H9 (cell line): ENCODE results near the gene CCDC91. TPM values are rescaled to one million over a fixed set of nuclear protein-coding genes. Genes with fewer than 3 reads are reported as not detected.

Source experiments
- DNase-seq: peaks from one replicate; pipeline ENCODE4 v3.0.0-alpha.2; 2017
- H2AFZ ChIP-seq: one replicate; pipeline ENCODE4 v1.6.1; 2013; ENCODE audit warnings: mild to moderate bottlenecking, low read length, control low read depth, moderate library complexity
- H2AK5ac ChIP-seq: 2 replicates; pipeline ENCODE4 v1.6.1; 2013; ENCODE audit warnings: low read length, control low read depth, mixed read lengths; ENCODE audit not compliant: insufficient read length
- H2BK120ac ChIP-seq: one replicate; pipeline ENCODE4 v1.6.1; 2013; ENCODE audit warnings: low read depth, mild to moderate bottlenecking, low read length, control low read depth, inconsistent platforms; ENCODE audit not compliant: poor library complexity, severe bottlenecking
- H2BK12ac ChIP-seq: 2 replicates; pipeline ENCODE4 v1.6.1; 2013; ENCODE audit warnings: low read length, control low read depth, mixed read lengths, low read depth; ENCODE audit not compliant: insufficient read length
- H2BK15ac ChIP-seq: 2 replicates; pipeline ENCODE4 v1.6.1; 2013; ENCODE audit warnings: low read depth, low read length, control low read depth
- H2BK20ac ChIP-seq: one replicate; pipeline ENCODE4 v1.6.1; 2013; ENCODE audit warnings: low read depth, mild to moderate bottlenecking, low read length, control low read depth, inconsistent platforms; ENCODE audit not compliant: poor library complexity, severe bottlenecking
- H2BK5ac ChIP-seq: 2 replicates; pipeline ENCODE4 v1.6.1; 2013; ENCODE audit warnings: low read length, control low read depth, mixed read lengths; ENCODE audit not compliant: insufficient read length
- H3K14ac ChIP-seq: 2 replicates; pipeline ENCODE4 v1.6.1; 2013; ENCODE audit warnings: low read length, control low read depth; ENCODE audit not compliant: insufficient read depth
- H3K18ac ChIP-seq: 2 replicates; pipeline ENCODE4 v1.6.1; 2013; ENCODE audit warnings: low read depth, mild to moderate bottlenecking, mixed read lengths, low read length, control low read depth; ENCODE audit not compliant: insufficient read length
- H3K23ac ChIP-seq: 2 replicates; pipeline ENCODE4 v1.6.1; 2013; ENCODE audit warnings: low read length, control low read depth, mixed read lengths, low read depth; ENCODE audit not compliant: insufficient read length
- H3K23me2 ChIP-seq: 2 replicates; pipeline ENCODE4 v1.6.1; 2013; ENCODE audit warnings: low read depth, mild to moderate bottlenecking, mixed read lengths, low read length, control low read depth; ENCODE audit not compliant: insufficient read length, poor library complexity, severe bottlenecking
- H3K27ac ChIP-seq: 2 replicates; pipeline ENCODE4 v1.5.1; 2013; ENCODE audit warnings: low read length, control low read depth, mixed read lengths, low read depth; ENCODE audit not compliant: insufficient read length
- H3K27me3 ChIP-seq: 2 replicates; pipeline ENCODE4 v1.6.1; 2013; ENCODE audit warnings: low read length, control low read depth, inconsistent platforms; ENCODE audit not compliant: insufficient read depth
- H3K4ac ChIP-seq: 2 replicates; pipeline ENCODE4 v1.6.1; 2013; ENCODE audit warnings: low read depth, mild to moderate bottlenecking, control low read depth, inconsistent platforms, low read length, moderate library complexity
- H3K4me1 ChIP-seq: 2 replicates; pipeline ENCODE4 v1.6.1; 2013; ENCODE audit warnings: low read length, control low read depth, inconsistent platforms; ENCODE audit not compliant: insufficient read depth
- H3K4me2 ChIP-seq: 2 replicates; pipeline ENCODE4 v1.6.1; 2013; ENCODE audit warnings: low read length, control low read depth, mixed read lengths; ENCODE audit not compliant: insufficient read length, insufficient read depth
- H3K56ac ChIP-seq: 2 replicates; pipeline ENCODE4 v1.6.1; 2013; ENCODE audit warnings: low read depth, mild to moderate bottlenecking, mixed read lengths, low read length, control low read depth; ENCODE audit not compliant: insufficient read length
- H3K79me1 ChIP-seq: 2 replicates; pipeline ENCODE4 v1.6.1; 2013; ENCODE audit warnings: low read depth, mild to moderate bottlenecking, moderate library complexity, low read length, control low read depth, inconsistent platforms; ENCODE audit not compliant: insufficient read depth, poor library complexity, severe bottlenecking
- H3K79me2 ChIP-seq: 2 replicates; pipeline ENCODE4 v1.6.1; 2013; ENCODE audit warnings: low read length, control low read depth, inconsistent platforms; ENCODE audit not compliant: insufficient read depth
- H3K9ac ChIP-seq: 2 replicates; pipeline ENCODE4 v1.6.1; 2013; ENCODE audit warnings: low read length, control low read depth, mixed read lengths; ENCODE audit not compliant: insufficient read length; ENCODE audit errors: extremely low read depth
- H3K9me3 ChIP-seq: one replicate; pipeline ENCODE4 v1.6.1; 2013; ENCODE audit warnings: low read depth, low read length, inconsistent platforms; ENCODE audit not compliant: control insufficient read depth
- H3T11ph ChIP-seq: one replicate; pipeline ENCODE4 v1.6.1; 2013; ENCODE audit warnings: mild to moderate bottlenecking, low read length, control low read depth, inconsistent platforms
- H4K20me1 ChIP-seq: one replicate; pipeline ENCODE4 v1.6.1; 2013; ENCODE audit not compliant: control insufficient read depth, insufficient read length, insufficient read depth
- H4K5ac ChIP-seq: 2 replicates; pipeline ENCODE4 v1.6.1; 2013; ENCODE audit warnings: low read depth, mild to moderate bottlenecking, mixed read lengths, low read length, control low read depth; ENCODE audit not compliant: insufficient read length
- H4K8ac ChIP-seq: replicated peaks from 2 replicates; pipeline ENCODE4 v1.6.1; 2013; ENCODE audit warnings: low read length, control low read depth, mixed read lengths, low read depth; ENCODE audit not compliant: insufficient read length
- H4K91ac ChIP-seq: 2 replicates; pipeline ENCODE4 v1.6.1; 2013; ENCODE audit warnings: low read depth, mild to moderate bottlenecking, moderate library complexity, mixed read lengths, low read length, control low read depth; ENCODE audit not compliant: insufficient read length
- H3K27ac Mint-ChIP-seq, 3 experiments: 2 replicates in 2 of 3; 3 replicates in 1 of 3; pipeline ENCODE4 v1.8.0; 2020 to 2021; ENCODE audit warnings: mixed read lengths in 3 of 3, mild to moderate bottlenecking in 1 of 3, moderate library complexity in 1 of 3
- H3K27me3 Mint-ChIP-seq: 2 replicates; pipeline ENCODE4 v1.8.0; 2021; ENCODE audit warnings: low read depth, mild to moderate bottlenecking, moderate library complexity, mixed read lengths
- H3K36me3 Mint-ChIP-seq, 3 experiments: 2 replicates in 2 of 3; 3 replicates in 1 of 3; pipeline ENCODE4 v1.8.0; 2020 to 2021; ENCODE audit warnings: low read depth in 3 of 3, mixed read lengths in 3 of 3; ENCODE audit not compliant: insufficient read depth in 1 of 3
- H3K4me1 Mint-ChIP-seq, 2 experiments: 2 replicates each; pipeline ENCODE4 v1.8.0; 2020; ENCODE audit warnings: mixed read lengths in 2 of 2
- H3K4me3 Mint-ChIP-seq, 2 experiments: 2 replicates in 1 of 2; 3 replicates in 1 of 2; pipeline ENCODE4 v1.8.0; 2020 to 2021; ENCODE audit warnings: mild to moderate bottlenecking in 2 of 2, mixed read lengths in 2 of 2, moderate library complexity in 1 of 2
- H3K9me3 Mint-ChIP-seq, 2 experiments: 2 replicates in 1 of 2; 3 replicates in 1 of 2; pipeline ENCODE4 v1.8.0; 2020; ENCODE audit warnings: mild to moderate bottlenecking in 2 of 2, mixed read lengths in 2 of 2, moderate library complexity in 1 of 2
- CTCF ChIP-seq: fragments of 200-600 bp; sonication (generic); conservative IDR thresholded peaks from 3 replicates; pipeline ENCODE4 v1.8.0; 2021; ENCODE audit warnings: antibody characterized with exemption, mild to moderate bottlenecking
- WGBS: extraction: QIAGEN DNeasy Blood & Tissue Kit; methylation state at CpG from one replicate; pipeline ENCODE4 v1.1.7; 2013; ENCODE audit warnings: missing lambda C conversion rate, low lambda C conversion rate, mixed read lengths; ENCODE audit not compliant: insufficient read length; ENCODE audit errors: extremely low coverage; 5-methylcytosine and 5-hydroxymethylcytosine counted together
- total RNA-seq: library from RNA; stranded (reverse); gene quantifications from 2 replicates; pipeline ENCODE4 v1.2.1, GENCODE V29; 2021

CCDC91 gene
- total RNA-seq, 1 experiment from 2014 or later, result 22.7 TPM

DNA sequence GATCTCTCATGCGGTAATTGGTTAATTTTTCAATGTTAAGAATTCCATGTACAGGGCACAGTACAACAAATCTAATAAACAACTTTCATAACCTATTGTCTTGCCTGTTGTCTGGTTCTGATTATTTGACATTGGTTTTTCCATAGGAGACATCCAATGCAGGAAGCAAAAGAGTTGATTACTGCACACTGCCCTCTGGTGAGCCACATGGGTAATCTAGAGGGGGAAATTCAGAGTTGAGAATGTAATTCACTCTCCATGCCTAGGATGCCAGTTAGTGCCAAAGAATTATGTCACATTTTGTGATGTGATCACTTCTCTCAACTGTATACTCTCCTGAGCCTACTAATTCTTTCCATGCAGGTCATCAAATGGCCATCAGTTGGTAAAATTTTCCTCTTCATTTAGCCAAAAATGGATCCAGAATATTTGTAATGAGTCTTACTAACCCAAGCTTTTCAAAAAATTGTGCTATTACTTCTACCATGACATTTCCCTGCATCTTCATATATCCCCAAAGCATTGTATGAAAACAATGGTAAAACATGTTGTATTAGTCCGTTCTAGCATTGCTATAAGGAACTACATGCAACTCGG is 17.7 kb upstream of the CCDC91 start:
- H3K27ac ChIP-seq, result no peak overlapping the region
- H2AK5ac ChIP-seq, result no peak overlapping the region
- WGBS, result no CpG with 5 or more reads among the region's 3 CpGs
- H2BK12ac ChIP-seq, result no peak overlapping the region
- H3K9ac ChIP-seq, result no peak overlapping the region
- H4K91ac ChIP-seq, result no peak overlapping the region
- no peaks in the 10 kb centered on the region for H3K9me3 Mint-ChIP-seq
- no peak overlapping the region for H2BK20ac ChIP-seq
- no peak overlapping the region for H4K8ac ChIP-seq
- H3K4ac ChIP-seq, result no peak overlapping the region
- no peaks in the 10 kb centered on the region for H3K79me1 ChIP-seq
- H3T11ph ChIP-seq, result no peak overlapping the region
- no peaks in the 10 kb centered on the region for H3K79me2 ChIP-seq
- no peaks in the 10 kb centered on the region for H3K9me3 ChIP-seq
- no peak overlapping the region for H3K56ac ChIP-seq
- no peaks in the 10 kb centered on the region for H3K27me3 ChIP-seq
- H3K27ac Mint-ChIP-seq, result no peak overlapping the region
- H3K4me1 Mint-ChIP-seq, result peaks cover 0 to 2% of the 10 kb centered on the region in 2 experiments; a peak in 1 of 4 replicates
- peak; percentile 34 for DNase-seq
- H3K23me2 ChIP-seq, result no peaks in the 10 kb centered on the region
- no peak overlapping the region for H3K14ac ChIP-seq
- H3K4me1 ChIP-seq, result no peaks in the 10 kb centered on the region
- H3K27me3 Mint-ChIP-seq, result no peaks in the 10 kb centered on the region
- no peak overlapping the region for H3K4me2 ChIP-seq
- H2BK15ac ChIP-seq, result no peak overlapping the region
- peak; percentile 75 for TF ChIP-seq CTCF
- no peak overlapping the region for H2AFZ ChIP-seq
- H3K23ac ChIP-seq, result no peak overlapping the region
- no peaks in the 10 kb centered on the region for H3K36me3 Mint-ChIP-seq
- H4K20me1 ChIP-seq, result no peaks in the 10 kb centered on the region
- no peak overlapping the region for H2BK120ac ChIP-seq
- H2BK5ac ChIP-seq, result no peak overlapping the region
- no peak overlapping the region for H4K5ac ChIP-seq
- no peak overlapping the region for H3K18ac ChIP-seq
- H3K4me3 Mint-ChIP-seq, result no peak overlapping the region
